OCI-LY7 (cell line): Measurements from ENCODE around the gene ANKFN1. TPM values are rescaled to one million over a fixed set of nuclear protein-coding genes. Genes with fewer than 3 reads are reported as not detected.

Experiments
- BruUV-seq: library from RNA; stranded (reverse); fragments of 400-500 nt; replicated peaks from 2 replicates; lab custom pipeline; 2021; lab: Mats Ljungman, UMichigan
- CTCF ChIA-PET: fragments of 300-600 bp; sonication (Branson Sonifier 250); formaldehyde crosslinking; loops from one replicate; lab custom pipeline; 2022; ENCODE audit warnings: antibody characterized with exemption; ENCODE audit not compliant: unreplicated experiment; lab: Charles Lee
- POLR2A ChIA-PET: fragments of 300-600 bp; sonication (Branson Sonifier 250); formaldehyde crosslinking; loops from one replicate; lab custom pipeline; 2022; ENCODE audit warnings: antibody characterized with exemption; lab: Charles Lee
- DNase-seq: peaks from one replicate; pipeline ENCODE4 v3.0.0-alpha.2; 2015; ENCODE audit warnings: low spot score
- H2AFZ ChIP-seq: fragments of 200-600 bp; sonication (generic), shearing (Covaris generic); 2 replicates; pipeline ENCODE4 v1.6.1; 2014; ENCODE audit warnings: mild to moderate bottlenecking, antibody characterized with exemption, low read length, moderate library complexity
- H3K27ac ChIP-seq: fragments of 200-600 bp; sonication (generic); 2 replicates; pipeline ENCODE4 v1.5.1; 2014; ENCODE audit warnings: mixed run types, low read depth, mild to moderate bottlenecking, moderate library complexity, low read length, inconsistent platforms; ENCODE audit not compliant: poor library complexity, severe bottlenecking
- H3K36me3 ChIP-seq: fragments of 200-600 bp; sonication (generic); 2 replicates; pipeline ENCODE4 v1.6.1; 2014; ENCODE audit warnings: mild to moderate bottlenecking, antibody characterized with exemption, low read length, moderate library complexity, mixed read lengths; ENCODE audit not compliant: insufficient read depth
- H3K4me1 ChIP-seq: fragments of 200-600 bp; sonication (generic); 2 replicates; pipeline ENCODE4 v1.5.1; 2014; ENCODE audit warnings: mild to moderate bottlenecking, low read length; ENCODE audit not compliant: insufficient read depth, poor library complexity, severe bottlenecking
- H3K4me2 ChIP-seq: fragments of 200-600 bp; sonication (generic); 2 replicates; pipeline ENCODE4 v1.6.1; 2014; ENCODE audit warnings: mild to moderate bottlenecking, low read length
- H3K4me3 ChIP-seq: fragments of 200-600 bp; sonication (generic); 2 replicates; pipeline ENCODE4 v1.5.1; 2014; ENCODE audit warnings: mild to moderate bottlenecking, low read depth, low read length; ENCODE audit not compliant: poor library complexity, severe bottlenecking
- H3K79me2 ChIP-seq: fragments of 200-600 bp; sonication (generic); 2 replicates; pipeline ENCODE4 v1.6.1; 2016; ENCODE audit warnings: low read depth, mild to moderate bottlenecking, low read length, moderate library complexity, mixed read lengths; ENCODE audit not compliant: insufficient read depth
- H3K9me2 ChIP-seq: fragments of 200-600 bp; sonication (generic); 2 replicates; pipeline ENCODE4 v1.6.1; 2016; ENCODE audit warnings: mild to moderate bottlenecking, low read length, mixed read lengths; ENCODE audit not compliant: insufficient read depth
- H3K9me3 ChIP-seq: fragments of 200-600 bp; sonication (generic); 2 replicates; pipeline ENCODE4 v1.6.1; 2014; ENCODE audit warnings: mild to moderate bottlenecking, mixed run types, low read length, mixed read lengths
- H4K20me1 ChIP-seq: fragments of 200-600 bp; sonication (generic); 2 replicates; pipeline ENCODE4 v1.6.1; 2014; ENCODE audit warnings: mild to moderate bottlenecking, antibody characterized with exemption, low read length, moderate library complexity, mixed read lengths; ENCODE audit not compliant: insufficient read depth
- CTCF ChIP-seq: fragments of 200-600 bp; sonication (generic); conservative IDR thresholded peaks from 2 replicates; pipeline ENCODE4 v1.5.1; 2014; ENCODE audit warnings: mild to moderate bottlenecking, antibody characterized with exemption, low read length, moderate library complexity, mixed read lengths
- EZH2phosphoT487 ChIP-seq: fragments of 200-600 bp; sonication (generic); IDR thresholded peaks from 2 replicates; pipeline ENCODE4 v1.6.1; 2018; ENCODE audit warnings: low read depth, borderline replicate concordance, mild to moderate bottlenecking, mixed run types, antibody characterized with exemption, low read length, moderate library complexity, mixed read lengths
- intact Hi-C: fragments of 100-400 bp; cut with micrococcal nuclease; formaldehyde crosslinking; loops from one replicate; pipeline ENCODE4 v1.10.0; 2022; ENCODE audit not compliant: unreplicated experiment
- total RNA-seq, 2 experiments: library from RNA; depleted of rRNA in 1 of 2; stranded (reverse); fragments of >200 nt in 1 of 2; shearing (Covaris generic) in 1 of 2; gene quantifications; 2 replicates each; pipeline ENCODE4 v1.2.3, GENCODE V29; 2014 to 2022

Gene ANKFN1
- total RNA-seq, 2 experiments from 2014 or later, result 0.67 TPM; not detected in 1

- ChIA-PET CTCF (no interaction called here), POLR2A (interaction anchor here (0.6 kb wide), 1 partner anchor 16 kb away, joined by 5 read pairs; no protein-coding TSS in a partner anchor)
- H2AFZ ChIP-seq, result no peak overlapping the region
- no TSS peak for BruUV-seq
- no peaks in the 10 kb centered on the region for H3K9me2 ChIP-seq
- no peaks in the 10 kb centered on the region for H3K79me2 ChIP-seq
- no peak overlapping the region for H3K4me2 ChIP-seq
- H3K36me3 ChIP-seq, result no peaks in the 10 kb centered on the region
- no peak overlapping the region for H3K4me3 ChIP-seq
- no peak for DNase-seq
- no peaks in the 10 kb centered on the region for H3K4me1 ChIP-seq
- H4K20me1 ChIP-seq, result no peaks in the 10 kb centered on the region
- no peak for TF ChIP-seq CTCF
- TF ChIP-seq EZH2phosphoT487, result no peak
- no peak overlapping the region for H3K27ac ChIP-seq
- intact Hi-C loops, result no loop called here
- peaks cover 7% of the 10 kb centered on the region; the same call in 1 of the 2 replicates for H3K9me3 ChIP-seq
Measured at GRCh38 chr17:56206351-56206750, 53.1 kb downstream of the ANKFN1 start.

GRCh38 chr17:56213031-56213430, 59.8 kb downstream of the ANKFN1 start:
- Histone ChIP-seq H4K20me1 (no peaks in the 10 kb centered on the region), H3K27ac (no peak overlapping the region), H3K4me2 (no peak overlapping the region), H2AFZ (no peak overlapping the region), H3K4me1 (no peaks in the 10 kb centered on the region), H3K36me3 (no peaks in the 10 kb centered on the region), H3K4me3 (no peak overlapping the region), H3K79me2 (no peaks in the 10 kb centered on the region), H3K9me2 (no peaks in the 10 kb centered on the region), H3K9me3 (no peaks in the 10 kb centered on the region)
- TF ChIP-seq EZH2phosphoT487 (no peak), CTCF (no peak)
- intact Hi-C loops, result no loop called here
- no TSS peak for BruUV-seq
- POLR2A ChIA-PET, result no interaction called here
- no peak for DNase-seq
- CTCF ChIA-PET, result no interaction called here

GRCh38 chr17:56217921-56218320, 64.6 kb downstream of the ANKFN1 start:
- no peak overlapping the region for H3K4me3 ChIP-seq
- CTCF ChIA-PET, result no interaction called here
- TF ChIP-seq CTCF, result no peak
- TF ChIP-seq EZH2phosphoT487, result no peak
- no peaks in the 10 kb centered on the region for H4K20me1 ChIP-seq
- H3K36me3 ChIP-seq, result no peaks in the 10 kb centered on the region
- no peak overlapping the region for H3K4me2 ChIP-seq
- H3K9me3 ChIP-seq, result no peaks in the 10 kb centered on the region
- H2AFZ ChIP-seq, result no peak overlapping the region
- H3K79me2 ChIP-seq, result no peaks in the 10 kb centered on the region
- BruUV-seq, result no TSS peak
- POLR2A ChIA-PET, result interaction anchor here (0.6 kb wide), 1 partner anchor 11 kb away, joined by 3 read pairs; no protein-coding TSS in a partner anchor
- H3K4me1 ChIP-seq, result peaks cover 5% of the 10 kb centered on the region
- H3K27ac ChIP-seq, result no peak overlapping the region
- intact Hi-C loops, result no loop called here
- H3K9me2 ChIP-seq, result no peaks in the 10 kb centered on the region
- DNase-seq, result no peak
